HG03565 (cell line): ENCODE data around the gene OLIG3.

Experiments used
- ATAC-seq: cut with Tn5 transposase; IDR thresholded peaks from one replicate; pipeline ENCODE4 v1.9.1; 2021; ENCODE audit warnings: mild to moderate bottlenecking, moderate library complexity; ENCODE audit not compliant: unreplicated experiment

OLIG3 gene

GRCh38 chr6:137494281-137494987 is at the start of gene OLIG3:
Gene OLIG3 (minus strand): TSS chr6:137494394. CDS start chr6:137494170, 224 bp downstream.
- ATAC-seq: no peak

GRCh38 chr6:137543114-137543513 is 48.9 kb upstream of the OLIG3 start:
- ATAC-seq: no peak

GRCh38 chr6:137542713-137543112 is 48.5 kb upstream of the OLIG3 start:
- no peak for ATAC-seq

GRCh38 chr6:137541534-137542063 is 47.4 kb upstream of the OLIG3 start:
- ATAC-seq: no peak

GRCh38 chr6:137536104-137536773 is 42.0 kb upstream of the OLIG3 start:
- ATAC-seq: no peak

- no peak for ATAC-seq
These were observed 37.3 kb upstream of the OLIG3 start for GRCh38 chr6:137531376-137532092.

GRCh38 chr6:137530404-137530803 is 36.2 kb upstream of the OLIG3 start:
- no peak for ATAC-seq

- no peak for ATAC-seq
These were observed 28.6 kb upstream of the OLIG3 start for GRCh38 chr6:137522831-137523230.

- ATAC-seq: no peak
These were observed 28.1 kb upstream of the OLIG3 start for GRCh38 chr6:137522198-137522798.

GRCh38 chr6:137520520-137520919 is 26.3 kb upstream of the OLIG3 start:
- ATAC-seq: no peak

GRCh38 chr6:137519629-137520176 is 25.5 kb upstream of the OLIG3 start:
- no peak for ATAC-seq

GRCh38 chr6:137518386-137518983 is 24.3 kb upstream of the OLIG3 start:
- ATAC-seq: no peak

GRCh38 chr6:137514418-137514817 is 20.2 kb upstream of the OLIG3 start:
- no peak for ATAC-seq

GRCh38 chr6:137512757-137513605 is 18.8 kb upstream of the OLIG3 start:
- no peak for ATAC-seq

- ATAC-seq: no peak
These were observed 16.7 kb upstream of the OLIG3 start for GRCh38 chr6:137510923-137511322.

GRCh38 chr6:137498481-137499190 is 4.4 kb upstream of the OLIG3 start:
- no peak for ATAC-seq

GRCh38 chr6:137497721-137498463 is 3.7 kb upstream of the OLIG3 start:
- no peak for ATAC-seq
